HG03521 (cell line): ENCODE measurements around the gene CTF1.

Experiments
- ATAC-seq: cut with Tn5 transposase; IDR thresholded peaks from one replicate; pipeline ENCODE4 v1.9.1; 2021; ENCODE audit warnings: mild to moderate bottlenecking, moderate library complexity; ENCODE audit not compliant: unreplicated experiment

Gene CTF1

GRCh38 chr16:30953111-30953510, 56.7 kb downstream of the CTF1 start:
- ATAC-seq: no peak
